ENCODE measurements around the gene MOB2. TPM values are rescaled to one million over a fixed set of nuclear protein-coding genes. Genes with fewer than 3 reads are reported as not detected.

The MOB2 gene
- total RNA-seq, 1 donor from 2014 or later, result 36.5 TPM

DNA sequence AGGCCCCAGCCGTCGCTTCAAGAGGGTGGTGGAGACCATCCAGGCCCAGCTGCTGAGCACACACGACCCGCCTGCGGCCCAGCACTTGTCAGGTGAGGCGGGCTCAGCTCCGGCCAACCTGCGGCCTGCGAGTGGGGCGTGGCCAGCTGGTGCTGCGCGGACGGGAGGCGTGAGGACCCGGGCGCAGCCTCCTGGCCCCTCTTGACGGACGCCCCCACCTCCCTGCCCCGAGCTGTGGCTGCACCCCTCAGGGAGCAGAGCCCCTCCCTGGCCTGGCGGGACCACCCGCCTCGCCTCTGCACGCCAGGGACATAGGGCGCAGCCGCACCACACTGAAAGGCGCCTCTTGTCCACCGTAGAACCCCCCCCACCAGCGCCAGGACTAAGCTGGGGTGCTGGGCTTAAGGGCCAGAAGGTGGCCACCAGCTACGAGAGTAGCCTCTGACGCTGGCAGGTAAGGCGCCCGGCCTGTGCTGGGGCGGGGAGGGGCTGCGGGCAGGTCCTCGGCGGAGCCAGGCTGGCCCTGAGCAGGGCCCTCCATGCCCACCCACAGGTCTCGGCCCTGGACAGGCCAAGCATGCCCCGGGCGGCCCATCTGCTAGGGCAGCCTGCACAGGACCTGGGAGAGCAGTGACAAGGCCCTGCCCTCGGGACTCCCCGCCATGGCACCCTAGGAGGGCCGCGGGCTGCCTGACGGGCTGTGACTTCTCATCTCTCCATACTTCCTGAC, 29.8 kb downstream of the MOB2 start:
- no peak for DNase-seq (ENCODE audit: low read depth)

GRCh38 chr11:1456176-1456575, 30.4 kb downstream of the MOB2 start:
- no peak for DNase-seq (ENCODE audit: low read depth)

- no peak for DNase-seq (ENCODE audit: low read depth)
These were observed 30.9 kb downstream of the MOB2 start for GRCh38 chr11:1455763-1456060.

DNA sequence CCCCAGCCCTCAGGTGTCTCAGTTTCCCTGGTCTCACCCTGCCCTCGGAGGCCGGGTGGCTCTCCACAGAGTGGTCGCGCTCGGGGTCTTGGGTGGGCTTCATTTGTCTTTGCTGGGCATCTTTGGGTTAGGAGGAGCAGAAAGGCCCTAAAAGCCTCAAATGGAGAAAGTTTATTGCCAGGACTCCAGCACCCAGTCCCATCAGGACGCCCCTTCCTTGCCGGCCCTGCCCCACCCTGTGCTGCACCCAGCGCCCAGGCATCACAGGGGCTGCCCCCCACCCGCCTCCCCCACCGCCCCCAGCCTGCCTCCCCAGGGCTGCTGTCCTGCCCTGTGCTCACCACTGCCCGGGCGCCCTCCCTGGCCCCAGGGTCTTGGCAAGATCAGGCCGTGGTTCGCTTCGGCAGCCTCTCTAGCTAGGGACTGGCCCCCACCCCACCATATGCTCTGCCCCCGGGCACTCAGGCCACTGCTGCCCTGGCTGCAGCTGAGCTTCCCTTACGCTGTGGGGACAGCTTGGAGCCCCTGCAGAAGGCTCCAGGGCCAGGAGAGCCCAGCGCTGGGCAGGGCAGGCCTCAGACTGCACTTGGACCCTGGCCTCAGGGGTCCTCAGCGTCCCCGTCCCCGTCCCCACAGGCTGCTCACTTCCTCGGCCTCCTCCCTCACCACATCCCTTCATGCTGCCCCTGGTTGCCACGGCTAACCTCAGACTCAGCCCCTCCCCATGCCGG, 31.4 kb downstream of the MOB2 start:
- no peak for DNase-seq (ENCODE audit: low read depth)

DNA sequence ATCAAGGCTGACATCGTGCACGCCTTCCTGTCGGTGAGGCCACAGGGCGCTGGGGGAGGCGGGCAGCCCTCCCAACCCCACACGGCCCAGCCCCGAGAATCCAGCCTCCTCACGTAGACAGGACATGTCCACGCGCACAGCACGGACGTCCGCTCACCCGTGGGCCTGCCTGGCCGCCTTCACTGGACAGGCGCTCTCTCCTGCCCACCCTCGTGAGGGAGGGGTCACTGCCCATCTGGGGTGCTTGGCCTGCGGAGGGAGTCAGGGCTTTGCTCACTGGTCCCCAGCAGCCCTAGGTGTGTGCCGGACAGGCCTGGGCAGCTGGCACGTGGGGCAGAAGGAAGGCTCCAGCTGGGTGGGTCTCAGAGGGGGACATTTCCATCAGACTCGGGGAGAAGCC, 32.0 kb downstream of the MOB2 start:
- DNase-seq (ENCODE audit: low read depth), result no peak

DNA sequence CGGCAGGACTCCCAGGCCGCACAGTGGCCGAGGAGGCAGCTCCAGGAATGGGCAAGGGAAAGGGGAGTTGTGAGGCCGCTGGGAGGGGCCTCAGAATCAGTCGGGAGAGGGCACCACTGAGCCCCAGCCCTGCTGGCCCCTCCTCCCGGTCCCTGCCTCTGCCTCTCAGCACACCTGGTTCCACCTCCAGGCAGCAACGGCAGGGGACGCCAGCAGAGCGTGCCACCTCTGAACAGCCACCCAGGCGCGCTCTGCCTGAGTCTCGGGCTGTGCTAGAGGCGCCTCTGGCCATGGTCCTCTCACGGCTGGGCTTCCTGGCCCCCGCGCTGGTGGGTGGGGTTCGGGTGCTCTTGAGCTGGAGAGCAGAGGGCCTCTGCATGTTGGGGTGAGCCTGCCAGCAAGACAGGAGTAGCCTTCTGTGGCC, 33.0 kb downstream of the MOB2 start:
- peak; percentile 7 for DNase-seq (ENCODE audit: low read depth)

DNA sequence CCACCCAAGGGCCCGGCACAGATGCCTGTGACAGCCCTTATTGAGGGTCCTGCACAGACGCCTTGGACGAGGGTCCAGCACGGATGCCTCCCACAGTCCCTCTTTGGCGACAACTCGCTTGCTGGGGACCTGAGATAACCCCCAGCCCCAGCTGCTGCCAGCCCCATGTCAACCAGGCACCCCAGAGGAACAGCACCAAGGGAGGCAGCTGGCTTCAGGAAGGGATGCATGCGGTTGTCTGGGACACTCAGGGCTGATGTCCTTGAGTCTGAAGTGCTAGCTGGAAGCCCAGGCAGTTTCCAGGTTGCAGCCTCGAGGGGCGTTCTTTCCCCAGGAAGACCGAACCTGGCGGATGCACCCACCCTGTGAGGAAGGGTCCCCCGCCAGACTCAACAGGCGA, 33.8 kb downstream of the MOB2 start:
- DNase-seq (ENCODE audit: low read depth), result no peak

DNA sequence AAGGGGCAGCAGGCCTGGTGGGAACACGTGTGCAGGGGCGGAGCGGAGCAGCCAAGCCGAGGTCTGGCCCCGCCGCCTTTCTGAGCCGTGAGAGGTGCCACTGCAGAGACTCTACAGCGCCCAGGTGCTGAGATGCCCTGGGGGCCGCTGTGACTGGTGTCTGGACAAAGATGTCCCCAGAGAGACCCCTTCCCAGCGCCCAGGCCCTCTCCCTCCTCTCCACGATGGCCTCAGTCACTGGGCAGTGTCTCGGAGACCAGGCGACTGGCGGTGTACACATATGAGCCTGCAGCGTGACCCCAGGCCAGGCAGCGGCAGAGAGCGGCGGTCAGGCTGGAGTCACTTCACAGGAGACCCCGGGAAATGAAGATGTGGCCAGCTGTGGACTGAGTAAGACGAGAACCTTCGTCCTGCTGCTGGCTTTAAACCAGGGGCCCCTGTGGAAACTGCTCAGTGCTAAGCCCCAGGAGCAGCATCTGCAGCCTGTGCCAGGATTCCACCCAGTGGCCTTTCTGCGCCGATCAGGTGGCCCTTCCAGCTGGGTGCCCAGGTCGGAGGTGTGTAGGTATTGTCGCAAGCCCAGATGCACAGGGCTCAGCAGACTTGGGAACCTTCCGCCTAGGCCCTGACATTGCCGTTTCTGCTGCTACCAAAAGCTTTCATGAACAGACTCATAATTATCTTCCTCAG, 34.7 kb downstream of the MOB2 start:
- no peak for DNase-seq (ENCODE audit: low read depth)

DNA sequence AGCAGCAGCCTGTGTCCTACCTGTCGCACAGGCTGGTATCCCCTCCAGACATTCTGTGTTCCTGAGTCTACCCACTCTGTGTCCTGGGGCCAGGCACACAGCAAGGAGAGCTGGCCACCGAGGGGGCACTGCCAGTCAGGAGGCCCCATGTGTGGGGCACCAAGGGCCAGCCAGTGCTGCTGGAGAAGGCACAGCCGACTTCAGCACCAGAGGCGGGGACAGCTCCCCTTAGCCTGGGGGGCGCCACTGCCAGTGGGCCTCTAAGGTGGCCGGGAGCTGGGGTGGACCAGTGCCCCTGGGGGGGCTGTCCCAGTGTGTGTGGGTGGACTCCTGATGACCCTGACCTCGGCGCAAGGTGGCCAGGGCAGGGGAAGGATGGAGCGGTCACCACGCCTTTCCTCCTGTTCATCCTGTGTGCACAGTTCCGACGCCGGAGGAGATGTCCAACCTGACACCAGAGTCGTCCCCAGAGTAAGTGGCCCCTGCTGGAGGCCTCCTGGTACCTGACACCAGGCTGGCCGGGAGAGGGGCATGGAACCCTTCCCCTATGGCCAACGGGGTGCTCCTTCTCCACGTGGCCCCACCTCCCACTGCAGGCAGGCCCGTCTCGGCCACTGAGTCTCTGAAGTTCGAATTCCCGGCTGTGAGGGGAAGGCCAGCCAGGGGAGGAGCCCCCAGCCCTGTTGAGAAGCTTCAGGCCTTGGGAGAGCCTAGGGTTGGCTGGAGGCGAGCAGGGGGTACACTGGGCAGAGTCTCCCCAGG, 35.4 kb downstream of the MOB2 start:
- no peak for DNase-seq (ENCODE audit: low read depth)

DNA sequence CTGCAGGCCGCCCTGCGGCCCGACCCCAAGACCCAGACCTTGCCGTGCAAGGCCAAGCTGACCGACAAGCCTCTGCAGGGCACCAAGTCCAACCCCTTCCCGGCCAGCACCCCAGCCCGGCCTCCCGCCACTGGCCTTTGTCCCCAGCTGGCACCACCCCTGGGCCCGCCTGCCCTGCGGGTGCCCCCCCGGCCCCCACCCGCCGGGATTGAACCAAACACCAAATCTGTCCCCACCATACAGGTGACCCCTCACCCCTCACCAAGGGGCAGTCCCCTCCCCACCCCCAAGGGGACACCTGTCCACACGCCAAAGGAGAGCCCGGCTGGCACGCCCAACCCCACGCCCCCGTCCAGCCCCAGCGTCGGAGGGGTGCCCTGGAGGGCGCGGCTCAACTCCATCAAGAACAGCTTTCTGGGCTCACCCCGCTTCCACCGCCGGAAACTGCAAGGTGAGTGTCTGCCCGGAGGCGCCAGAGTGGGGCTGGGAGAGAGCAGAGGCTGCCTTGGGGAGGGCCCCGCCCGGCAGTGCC, 36.2 kb downstream of the MOB2 start:
- DNase-seq (ENCODE audit: low read depth), result no peak

GRCh38 chr11:1449490-1450243, 36.9 kb downstream of the MOB2 start:
- no peak for DNase-seq (ENCODE audit: low read depth)

DNA sequence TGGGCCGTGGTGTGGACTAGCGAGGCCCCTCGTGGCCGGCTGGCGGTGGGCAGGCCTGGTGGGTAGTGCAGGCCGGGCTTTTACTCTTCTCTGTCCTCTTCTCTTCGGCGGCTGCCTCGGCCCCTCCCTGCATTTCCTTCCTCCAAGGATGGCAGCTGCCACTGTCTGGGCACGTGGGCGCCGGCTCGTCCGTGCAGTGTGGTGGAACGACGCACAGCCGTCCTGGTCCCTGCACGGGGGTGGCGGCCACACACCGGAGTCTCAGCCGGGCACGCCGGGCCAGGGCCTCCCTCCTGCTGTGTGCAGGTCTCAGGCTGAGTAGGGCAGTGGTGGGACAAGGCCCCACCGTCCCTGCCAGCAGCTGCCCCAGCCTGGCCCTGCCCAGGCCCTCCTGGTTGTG, 37.7 kb downstream of the MOB2 start:
- no peak for DNase-seq (ENCODE audit: low read depth)

- no peak for DNase-seq (ENCODE audit: low read depth)
These were observed 38.4 kb downstream of the MOB2 start for GRCh38 chr11:1447845-1448825.

DNA sequence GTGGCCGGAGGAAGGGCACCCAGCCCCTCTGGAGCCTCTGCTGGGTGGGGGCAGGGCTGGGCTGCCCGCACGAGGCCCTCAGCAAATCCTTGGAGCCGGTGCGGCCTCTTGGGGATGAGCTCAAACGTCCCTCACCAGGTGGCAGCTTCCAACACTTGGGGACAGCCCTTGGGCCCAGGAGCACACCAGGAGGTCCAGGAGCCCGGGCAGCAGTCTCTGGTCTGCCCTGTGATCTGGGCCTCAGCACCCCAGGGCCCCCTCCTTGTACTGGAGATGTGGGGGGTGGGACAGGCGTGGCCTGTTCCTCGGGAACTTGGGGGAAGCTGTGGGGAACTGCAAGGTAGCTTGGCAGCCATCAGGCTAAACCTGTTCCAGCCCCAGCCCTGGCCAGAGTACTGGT, 40.0 kb downstream of the MOB2 start:
- DNase-seq (ENCODE audit: low read depth), result no peak

- DNase-seq (ENCODE audit: low read depth), result no peak
These were observed 40.7 kb downstream of the MOB2 start for GRCh38 chr11:1445741-1446445.

- no peak for DNase-seq (ENCODE audit: low read depth)
These were observed 41.7 kb downstream of the MOB2 start for GRCh38 chr11:1444823-1445422.

DNA sequence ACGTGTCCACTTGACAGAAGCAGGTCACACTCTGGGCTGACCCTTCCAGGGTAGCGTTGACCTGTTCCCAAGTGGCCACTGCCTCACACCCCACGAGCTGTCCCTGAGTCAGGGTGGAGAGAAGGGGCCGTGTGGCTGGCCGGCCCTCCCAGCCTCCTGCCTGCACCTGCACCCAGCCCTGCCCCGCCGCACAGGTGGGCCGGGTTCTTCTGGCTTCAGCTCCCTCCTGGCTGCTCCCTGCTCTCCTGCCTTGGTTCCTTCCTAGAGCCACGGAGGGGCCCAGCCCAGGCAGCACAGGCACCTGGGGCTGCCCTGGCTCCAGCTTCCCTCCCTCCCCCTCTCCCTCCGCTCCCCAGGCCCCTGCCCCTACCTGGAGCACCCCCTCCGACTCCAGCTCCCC, 42.3 kb downstream of the MOB2 start:
- no peak for DNase-seq (ENCODE audit: low read depth)

GRCh38 chr11:1443737-1444136, 42.8 kb downstream of the MOB2 start:
- no peak for DNase-seq (ENCODE audit: low read depth)

DNA sequence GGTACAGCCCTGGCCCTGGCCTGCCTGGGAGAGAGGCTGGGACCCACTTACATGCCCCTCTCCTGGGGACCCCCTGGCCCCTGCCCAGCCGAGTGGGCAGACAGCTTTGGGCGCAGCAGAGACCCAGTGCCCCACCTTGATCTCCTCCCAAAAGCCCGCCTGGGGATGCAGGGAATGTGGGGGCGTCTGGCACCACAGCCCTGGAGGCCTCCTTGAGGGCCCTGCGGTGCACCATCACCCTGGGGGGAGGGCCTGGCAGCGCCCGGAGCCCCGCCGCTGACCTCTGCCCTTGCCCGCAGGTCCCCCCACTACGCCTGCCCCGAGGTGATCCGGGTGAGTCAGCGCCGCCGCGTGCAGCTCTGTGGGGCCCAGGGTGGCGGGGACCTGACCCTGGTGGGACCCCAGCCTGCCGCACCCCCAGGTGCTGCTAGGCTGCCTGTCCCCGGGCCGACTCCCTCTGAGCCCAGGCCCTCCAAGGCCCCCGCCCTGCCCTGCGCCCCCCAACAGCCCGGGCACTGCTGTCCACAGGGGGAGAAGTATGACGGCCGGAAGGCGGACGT, 43.7 kb downstream of the MOB2 start:
- no peak for DNase-seq (ENCODE audit: low read depth)

Data from renal cortical epithelial cell (primary cell).